ENCODE data around the gene PROM1. TPM values are rescaled to one million over a fixed set of nuclear protein-coding genes. Genes with fewer than 3 reads are reported as not detected.

The PROM1 gene
- total RNA-seq, 6 experiments from 2014 or later, result 0.86 to 2.2 (median 1.3) TPM

- intact Hi-C loops (cut with DNase I), result no loop called here
- Histone ChIP-seq H3K36me3 (no peaks in the 10 kb centered on the region), H3K9me3 (no peaks in the 10 kb centered on the region), H3K27ac (no peak overlapping the region), H3K4me1 (no peaks in the 10 kb centered on the region), H3K27me3 (no peaks in the 10 kb centered on the region), H3K4me3 (no peak overlapping the region)
- ATAC-seq (peak in 3 of 4 donors; percentile 43 to 80 (median 43)), DNase-seq (no peak)
- WGBS (ENCODE audit: insufficient coverage, low coverage, low lambda C conversion rate, missing lambda C conversion rate), result 22% methylated on average over 1 of the region's 1 CpG
- TF ChIP-seq CTCF (IDR thresholded peaks at IDR 0.05), result no peak
- no peak for TF ChIP-seq POLR2A (IDR thresholded peaks at IDR 0.05)
These were observed 95.6 kb downstream of the PROM1 start for GRCh38 chr4:15988222-15988621.

- Histone ChIP-seq H3K36me3 (no peaks in the 10 kb centered on the region), H3K27me3 (no peaks in the 10 kb centered on the region), H3K4me3 (no peak overlapping the region), H3K9me3 (no peaks in the 10 kb centered on the region), H3K27ac (no peak overlapping the region), H3K4me1 (no peaks in the 10 kb centered on the region)
- TF ChIP-seq CTCF (IDR thresholded peaks at IDR 0.05) (no peak), POLR2A (IDR thresholded peaks at IDR 0.05) (no peak)
- DNase-seq (no peak), ATAC-seq (peak in 3 of 4 donors; percentile 20 to 73 (median 31))
- WGBS (ENCODE audit: insufficient coverage, low coverage, low lambda C conversion rate, missing lambda C conversion rate), result 46% methylated on average over 2 of the region's 5 CpGs
- intact Hi-C loops (cut with DNase I), result no loop called here
These were observed 96.9 kb downstream of the PROM1 start for GRCh38 chr4:15986907-15987306.

- WGBS (ENCODE audit: insufficient coverage, low coverage, low lambda C conversion rate, missing lambda C conversion rate), result 70% methylated on average over 2 of the region's 2 CpGs
- Histone ChIP-seq H3K27ac (no peak overlapping the region), H3K36me3 (no peaks in the 10 kb centered on the region), H3K4me1 (no peaks in the 10 kb centered on the region), H3K9me3 (no peaks in the 10 kb centered on the region), H3K4me3 (no peak overlapping the region), H3K27me3 (no peaks in the 10 kb centered on the region)
- DNase-seq (no peak), ATAC-seq (no peak)
- TF ChIP-seq CTCF (IDR thresholded peaks at IDR 0.05) (no peak), POLR2A (IDR thresholded peaks at IDR 0.05) (no peak)
- intact Hi-C loops (cut with DNase I), result no loop called here
These were observed 100.2 kb downstream of the PROM1 start for GRCh38 chr4:15983610-15984009.

DNA sequence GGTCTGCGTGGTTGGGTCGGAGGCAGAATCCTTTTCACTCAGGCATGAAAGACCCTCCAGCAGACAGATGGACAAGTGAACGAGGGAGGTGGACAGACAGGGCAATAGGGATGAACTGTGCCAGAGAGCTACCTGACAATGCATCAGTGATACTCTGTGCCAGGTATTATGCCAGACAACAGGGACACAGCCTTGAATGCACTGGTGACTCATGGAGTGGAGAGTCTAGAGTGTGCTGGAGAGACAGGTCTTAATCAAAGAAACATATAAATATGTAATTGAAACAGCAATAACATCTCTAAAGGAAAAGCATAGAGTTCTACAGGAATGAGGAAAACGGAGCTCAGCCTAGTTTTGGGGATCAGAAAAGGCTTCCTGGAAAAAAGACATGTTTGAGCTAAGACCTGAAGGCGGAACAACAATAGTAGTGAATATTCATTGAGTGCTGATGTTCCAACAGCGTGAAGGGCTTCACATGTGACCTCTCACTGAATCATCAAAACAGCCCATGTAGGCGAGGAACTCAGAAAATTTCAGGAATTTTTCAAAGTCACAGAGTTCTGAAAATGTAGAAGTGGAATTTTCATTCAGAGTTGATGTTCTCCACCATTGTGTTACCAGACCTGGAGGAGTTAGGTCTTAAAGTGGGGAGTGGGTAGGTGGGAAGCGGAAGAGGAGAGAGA, 100.8 kb downstream of the PROM1 start:
- Histone ChIP-seq H3K4me1 (no peaks in the 10 kb centered on the region), H3K36me3 (no peaks in the 10 kb centered on the region), H3K27me3 (no peaks in the 10 kb centered on the region), H3K9me3 (no peaks in the 10 kb centered on the region), H3K27ac (no peak overlapping the region), H3K4me3 (no peak overlapping the region)
- TF ChIP-seq POLR2A (IDR thresholded peaks at IDR 0.05) (no peak), CTCF (IDR thresholded peaks at IDR 0.05) (no peak)
- intact Hi-C loops (cut with DNase I), result no loop called here
- 68% methylated on average over 8 of the region's 8 CpGs for WGBS (ENCODE audit: insufficient coverage, low coverage, low lambda C conversion rate, missing lambda C conversion rate)
- no peak for ATAC-seq
- no peak for DNase-seq
